HEK293 (cell line): ENCODE results near the gene DCP1B.

ENCODE experiments used
- CTCF ChIP-seq: fragments of 450-650 bp; formaldehyde crosslinking; IDR thresholded peaks from 2 replicates; pipeline ENCODE4 v1.5.1; 2016; ENCODE audit warnings: missing biosample characterization, missing genetic modification characterization
- FEZF1 ChIP-seq: fragments of 450-650 bp; formaldehyde crosslinking; IDR thresholded peaks from 2 replicates; pipeline ENCODE4 v1.5.1; 2016; ENCODE audit warnings: missing biosample characterization, missing genetic modification characterization
- YY1 ChIP-seq: fragments of 450-650 bp; formaldehyde crosslinking; IDR thresholded peaks from 2 replicates; pipeline ENCODE4 v1.5.1; 2018; ENCODE audit warnings: missing biosample characterization, missing genetic modification characterization
- ZBTB7A ChIP-seq: fragments of 450-650 bp; formaldehyde crosslinking; IDR thresholded peaks from 2 replicates; pipeline ENCODE4 v1.5.1; 2016; ENCODE audit warnings: low read depth, missing biosample characterization, missing genetic modification characterization
- ZFP3 ChIP-seq: fragments of 450-650 bp; formaldehyde crosslinking; IDR thresholded peaks from 2 replicates; pipeline ENCODE4 v1.5.1; 2016; ENCODE audit warnings: low read depth, missing biosample characterization, missing genetic modification characterization
- ZNF16 ChIP-seq: fragments of 450-650 bp; formaldehyde crosslinking; IDR thresholded peaks from 2 replicates; pipeline ENCODE4 v1.5.1; 2016; ENCODE audit warnings: low read depth, missing biosample characterization, missing genetic modification characterization
- ZNF175 ChIP-seq: fragments of 450-650 bp; formaldehyde crosslinking; IDR thresholded peaks from 2 replicates; pipeline ENCODE4 v1.5.1; 2016; ENCODE audit warnings: missing biosample characterization, missing genetic modification characterization
- ZNF274 ChIP-seq, 2 experiments: fragments of 200-500 bp in 1 of 2; fragments of 450-650 bp in 1 of 2; sonication (Bioruptor generic) in 1 of 2; formaldehyde crosslinking in 1 of 2; IDR thresholded peaks; 2 replicates each; pipeline versions ENCODE4 v1.5.1 to v1.6.1; 2014 to 2016; ENCODE audit warnings: borderline replicate concordance in 1 of 2, inconsistent platforms in 1 of 2, low read length in 1 of 2, missing biosample characterization in 1 of 2, missing genetic modification characterization in 1 of 2
- ZNF302 ChIP-seq: fragments of 450-650 bp; formaldehyde crosslinking; IDR thresholded peaks from 2 replicates; pipeline ENCODE4 v1.5.1; 2016; ENCODE audit warnings: missing biosample characterization, missing genetic modification characterization, low read depth
- ZNF560 ChIP-seq: fragments of 450-650 bp; formaldehyde crosslinking; IDR thresholded peaks from 2 replicates; pipeline ENCODE4 v1.5.1; 2017; ENCODE audit warnings: missing biosample characterization, missing genetic modification characterization, borderline replicate concordance
- ZNF654 ChIP-seq: fragments of 450-650 bp; formaldehyde crosslinking; IDR thresholded peaks from 2 replicates; pipeline ENCODE4 v1.5.1; 2016; ENCODE audit warnings: low read depth, missing biosample characterization, missing genetic modification characterization

GRCh38 chr12:1939331-1939730 lies 64.9 kb downstream of the DCP1B start:
- TF ChIP-seq ZNF654 = no peak
- no peak for TF ChIP-seq CTCF (tag by site-specific recombination)
- TF ChIP-seq ZNF16 = no peak
- TF ChIP-seq ZNF560 (tag by site-specific recombination) = no peak
- no peak for TF ChIP-seq YY1 (tag by site-specific recombination)
- TF ChIP-seq ZNF274 (IDR thresholded peaks at IDR 0.05; ENCODE audit: low read length) = no peak
- TF ChIP-seq ZNF274 (tag by site-specific recombination; IDR thresholded peaks at IDR 0.05; ENCODE audit: borderline replicate concordance) = no peak
- no peak for TF ChIP-seq ZNF302 (tag by site-specific recombination)
- TF ChIP-seq ZBTB7A (tag by site-specific recombination) = no peak
- TF ChIP-seq ZNF175 (tag by site-specific recombination) = no peak
- no peak for TF ChIP-seq FEZF1
- TF ChIP-seq ZFP3 (tag by site-specific recombination) = no peak
